Measurements from ENCODE around the gene CANT1.

Gene CANT1

GRCh38 chr17:78979780-78980623 is 29.6 kb downstream of the CANT1 start, which contains the start of gene LGALS3BP:
Gene LGALS3BP (minus strand): TSS chr17:78979923. CDS start chr17:78977191, 2,732 bp downstream.
- DNase-seq (ENCODE audit: low read depth in 4 of 4, low spot score in 1 of 4) = peak in 1 of 4 experiments; percentile 12

- DNase-seq (ENCODE audit: low read depth in 4 of 4, low spot score in 1 of 4) = no peak
Measured at GRCh38 chr17:78977997-78978973, 31.3 kb downstream of the CANT1 start.

- no peak for DNase-seq (ENCODE audit: low read depth in 4 of 4, low spot score in 1 of 4)
Measured at GRCh38 chr17:78977681-78977943, 32.0 kb downstream of the CANT1 start.

GRCh38 chr17:78976907-78977680 is 32.5 kb downstream of the CANT1 start:
- DNase-seq (ENCODE audit: low read depth in 4 of 4, low spot score in 1 of 4) = no peak

- no peak for DNase-seq (ENCODE audit: low read depth in 4 of 4, low spot score in 1 of 4)
Measured at GRCh38 chr17:78974635-78975591, 34.7 kb downstream of the CANT1 start.

GRCh38 chr17:78973792-78974520 is 35.6 kb downstream of the CANT1 start:
- no peak for DNase-seq (ENCODE audit: low read depth in 4 of 4, low spot score in 1 of 4)

- DNase-seq (ENCODE audit: low read depth in 4 of 4, low spot score in 1 of 4) = no peak
Measured at GRCh38 chr17:78973196-78973595, 36.4 kb downstream of the CANT1 start.

GRCh38 chr17:78972507-78973105 is 37.0 kb downstream of the CANT1 start:
- DNase-seq (ENCODE audit: low read depth in 4 of 4, low spot score in 1 of 4) = no peak

- DNase-seq (ENCODE audit: low read depth in 4 of 4, low spot score in 1 of 4) = no peak
Measured at GRCh38 chr17:78971756-78972506, 37.6 kb downstream of the CANT1 start.

GRCh38 chr17:78970834-78971755 is 38.5 kb downstream of the CANT1 start:
- DNase-seq (ENCODE audit: low read depth in 4 of 4, low spot score in 1 of 4) = peak; percentile 61 to 75 (median 70)

- no peak for DNase-seq (ENCODE audit: low read depth in 4 of 4, low spot score in 1 of 4)
Measured at GRCh38 chr17:78969865-78970264, 39.7 kb downstream of the CANT1 start.

GRCh38 chr17:78967782-78968362 is 41.7 kb downstream of the CANT1 start:
- no peak for DNase-seq (ENCODE audit: low read depth in 4 of 4, low spot score in 1 of 4)

GRCh38 chr17:78966910-78967600 is 42.5 kb downstream of the CANT1 start:
- no peak for DNase-seq (ENCODE audit: low read depth in 4 of 4, low spot score in 1 of 4)

GRCh38 chr17:78966123-78966813 is 43.3 kb downstream of the CANT1 start:
- DNase-seq (ENCODE audit: low read depth in 4 of 4, low spot score in 1 of 4) = no peak

GRCh38 chr17:78965491-78965924 is 44.1 kb downstream of the CANT1 start:
- no peak for DNase-seq (ENCODE audit: low read depth in 4 of 4, low spot score in 1 of 4)

GRCh38 chr17:78963378-78963777 is 46.2 kb downstream of the CANT1 start:
- no peak for DNase-seq (ENCODE audit: low read depth in 4 of 4, low spot score in 1 of 4)
